ENCODE results near the gene EZH1.
A peak's percentile ranks its signal among the peaks of the same experiment; 100 is the strongest.
"Not testable (repeated sequence)": the region's sequence is repeated elsewhere in the genome, so short reads cannot be mapped to it uniquely, and the experiment has no call there.

The EZH1 gene

DNA sequence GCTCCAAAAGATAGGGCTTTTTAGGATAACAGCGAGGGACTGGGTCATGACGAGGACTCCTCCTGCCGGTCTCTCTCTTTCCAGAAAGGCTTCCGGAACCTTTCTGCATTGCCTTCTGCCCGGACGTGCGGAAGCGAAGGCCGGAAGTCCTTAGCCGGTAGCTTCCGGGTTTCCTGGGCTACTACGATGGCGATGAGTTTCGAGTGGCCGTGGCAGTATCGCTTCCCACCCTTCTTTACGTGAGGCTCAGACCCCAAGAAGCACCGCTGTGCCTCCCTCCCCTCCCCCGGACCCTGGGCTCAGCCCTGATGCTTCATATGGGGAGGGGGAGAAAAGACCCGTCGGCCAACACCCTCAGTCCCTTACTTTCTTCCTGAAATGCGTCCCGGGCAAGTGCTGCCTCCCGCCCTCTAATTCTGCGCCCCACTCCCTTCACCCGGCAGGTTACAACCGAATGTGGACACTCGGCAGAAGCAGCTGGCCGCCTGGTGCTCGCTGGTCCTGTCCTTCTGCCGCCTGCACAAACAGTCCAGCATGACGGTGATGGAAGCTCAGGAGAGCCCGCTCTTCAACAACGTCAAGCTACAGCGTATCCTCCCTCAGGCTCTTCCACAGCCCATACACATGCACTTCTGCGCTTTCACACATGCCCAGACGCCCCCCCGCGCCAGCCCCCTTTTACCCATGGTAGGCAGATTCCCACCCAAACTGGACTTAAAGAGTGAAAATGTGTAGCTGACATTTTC lies 28.6 kb upstream of the EZH1 start, which contains the start of gene VPS25:
Gene VPS25, plus strand, starts transcription at position 160 of the 746 bp plus-strand sequence. Its CDS starts 27 bp downstream, at position 187.
- H3K79me2 ChIP-seq (ENCODE audit: insufficient read depth, low read depth), result peaks cover 4% of the 10 kb centered on the region; the same call in 1 of the 2 replicates
- no peaks in the 10 kb centered on the region for H4K20me1 ChIP-seq (ENCODE audit: insufficient read depth)
- H3K4me2 ChIP-seq, result peak within 1 kb of the TSS; percentile 89
- no peaks in the 10 kb centered on the region for H3K27me3 ChIP-seq (ENCODE audit: insufficient read depth, low read depth)
- peak within 1 kb of the TSS; percentile 75 for H3K9ac ChIP-seq
- TF ChIP-seq, protein P1, sequence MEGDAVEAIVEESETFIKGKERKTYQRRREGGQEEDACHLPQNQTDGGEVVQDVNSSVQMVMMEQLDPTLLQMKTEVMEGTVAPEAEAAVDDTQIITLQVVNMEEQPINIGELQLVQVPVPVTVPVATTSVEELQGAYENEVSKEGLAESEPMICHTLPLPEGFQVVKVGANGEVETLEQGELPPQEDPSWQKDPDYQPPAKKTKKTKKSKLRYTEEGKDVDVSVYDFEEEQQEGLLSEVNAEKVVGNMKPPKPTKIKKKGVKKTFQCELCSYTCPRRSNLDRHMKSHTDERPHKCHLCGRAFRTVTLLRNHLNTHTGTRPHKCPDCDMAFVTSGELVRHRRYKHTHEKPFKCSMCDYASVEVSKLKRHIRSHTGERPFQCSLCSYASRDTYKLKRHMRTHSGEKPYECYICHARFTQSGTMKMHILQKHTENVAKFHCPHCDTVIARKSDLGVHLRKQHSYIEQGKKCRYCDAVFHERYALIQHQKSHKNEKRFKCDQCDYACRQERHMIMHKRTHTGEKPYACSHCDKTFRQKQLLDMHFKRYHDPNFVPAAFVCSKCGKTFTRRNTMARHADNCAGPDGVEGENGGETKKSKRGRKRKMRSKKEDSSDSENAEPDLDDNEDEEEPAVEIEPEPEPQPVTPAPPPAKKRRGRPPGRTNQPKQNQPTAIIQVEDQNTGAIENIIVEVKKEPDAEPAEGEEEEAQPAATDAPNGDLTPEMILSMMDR (conservative IDR thresholded peaks at IDR 0.05; ENCODE audit: low read depth, low read length), result no peak
- no peak within 1 kb of the TSS for H3K4me3 ChIP-seq (IDR thresholded peaks at IDR 0.05; ENCODE audit: insufficient read depth, low read depth, low read length)
- peaks cover 30% of the 10 kb centered on the region for H3K4me1 ChIP-seq (ENCODE audit: low read depth, poor library complexity, severe bottlenecking)
- H2AFZ ChIP-seq (ENCODE audit: low read depth), result peak within 1 kb of the TSS; percentile 64
- H3K36me3 ChIP-seq (ENCODE audit: insufficient read depth), result no peaks in the 10 kb centered on the region; the same call in 1 of the 2 replicates
- peak within 1 kb of the TSS; percentile 48 for H3K27ac ChIP-seq

DNA sequence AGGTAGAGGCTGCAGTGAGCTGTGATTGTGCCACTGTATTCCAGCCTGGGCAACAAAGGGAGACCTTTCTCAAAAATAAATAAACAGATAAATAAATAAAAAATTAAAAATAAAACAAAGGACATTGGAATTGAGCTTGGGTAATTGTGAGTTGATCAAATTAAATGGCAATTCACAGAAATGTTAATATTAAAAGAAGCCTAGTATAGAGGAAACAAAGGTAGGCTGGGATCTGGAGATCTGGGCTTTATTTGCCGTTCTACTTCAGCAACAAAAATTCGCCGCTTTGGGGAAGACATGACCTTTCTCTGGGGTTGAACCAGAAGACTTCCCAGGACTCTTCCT lies 28.1 kb upstream of the EZH1 start:
- Histone ChIP-seq H3K36me3 (ENCODE audit: insufficient read depth) (no peaks in the 10 kb centered on the region; the same call in 1 of the 2 replicates), H4K20me1 (ENCODE audit: insufficient read depth) (no peaks in the 10 kb centered on the region), H3K27ac (peak overlapping the region; percentile 48), H3K4me1 (ENCODE audit: low read depth, poor library complexity, severe bottlenecking) (peaks cover 30% of the 10 kb centered on the region), H3K79me2 (ENCODE audit: insufficient read depth, low read depth) (peaks cover 4% of the 10 kb centered on the region; the same call in 1 of the 2 replicates), H3K4me3 (IDR thresholded peaks at IDR 0.05; ENCODE audit: insufficient read depth, low read depth, low read length) (no peak overlapping the region), H2AFZ (ENCODE audit: low read depth) (peak overlapping the region; percentile 64), H3K27me3 (ENCODE audit: insufficient read depth, low read depth) (no peaks in the 10 kb centered on the region), H3K9ac (peak overlapping the region; percentile 75), H3K4me2 (peak overlapping the region; percentile 89)
- TF ChIP-seq, protein P1 (conservative IDR thresholded peaks at IDR 0.05; ENCODE audit: low read depth, low read length), result no peak

DNA sequence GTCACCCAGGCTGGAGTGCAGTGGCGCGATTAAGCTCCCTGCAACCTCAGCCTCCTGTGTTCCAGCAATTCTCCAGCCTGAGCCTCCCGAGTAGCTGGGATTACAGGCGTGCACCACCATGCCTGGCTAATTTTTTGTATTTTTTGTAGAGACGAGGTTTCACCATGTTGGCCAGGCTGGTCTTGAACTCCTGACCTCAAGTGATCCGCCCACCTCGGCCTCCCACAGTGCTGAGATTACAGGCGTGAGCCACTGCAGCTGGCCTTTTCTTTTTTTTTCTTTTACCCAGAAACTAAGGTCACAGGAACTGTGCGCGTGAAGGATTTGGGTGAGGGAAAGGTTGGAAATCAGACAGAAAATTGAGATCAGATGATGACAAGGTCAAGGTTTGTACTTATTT lies 25.1 kb upstream of the EZH1 start:
- not testable (repeated sequence) for H3K4me3 ChIP-seq (IDR thresholded peaks at IDR 0.05; ENCODE audit: insufficient read depth, low read depth, low read length); H4K20me1 ChIP-seq (ENCODE audit: insufficient read depth); H3K27me3 ChIP-seq (ENCODE audit: insufficient read depth, low read depth); H3K27ac ChIP-seq; H2AFZ ChIP-seq (ENCODE audit: low read depth); H3K4me2 ChIP-seq; H3K79me2 ChIP-seq (ENCODE audit: insufficient read depth, low read depth); H3K9ac ChIP-seq; H3K36me3 ChIP-seq (ENCODE audit: insufficient read depth)
- peaks cover 18% of the 10 kb centered on the region for H3K4me1 ChIP-seq (ENCODE audit: low read depth, poor library complexity, severe bottlenecking)

DNA sequence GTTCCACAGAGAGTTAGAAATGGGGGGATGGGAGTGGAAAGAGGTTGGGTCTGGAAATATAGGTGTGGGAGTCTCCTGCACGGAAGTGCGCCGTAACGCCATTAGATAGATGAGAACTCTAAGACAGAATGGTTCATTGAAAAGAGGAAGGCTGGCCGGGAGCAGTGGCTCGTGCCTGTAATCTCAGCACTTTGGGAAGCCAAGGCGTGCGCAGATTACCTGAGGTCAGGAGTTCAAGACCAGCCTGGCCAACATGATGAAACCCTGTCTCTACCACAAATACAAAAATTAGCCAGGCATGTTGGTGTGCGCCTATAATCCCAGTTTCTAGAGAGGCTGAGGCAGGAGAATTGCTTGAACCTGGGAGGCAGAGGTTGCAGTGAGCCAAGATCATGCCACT lies 23.2 kb upstream of the EZH1 start:
- H4K20me1 ChIP-seq (ENCODE audit: insufficient read depth); H3K79me2 ChIP-seq (ENCODE audit: insufficient read depth, low read depth); H3K27ac ChIP-seq; H3K27me3 ChIP-seq (ENCODE audit: insufficient read depth, low read depth); H3K9ac ChIP-seq; H3K36me3 ChIP-seq (ENCODE audit: insufficient read depth); H2AFZ ChIP-seq (ENCODE audit: low read depth); H3K4me3 ChIP-seq (IDR thresholded peaks at IDR 0.05; ENCODE audit: insufficient read depth, low read depth, low read length); H3K4me2 ChIP-seq: not testable (repeated sequence)
- peaks cover 15% of the 10 kb centered on the region for H3K4me1 ChIP-seq (ENCODE audit: low read depth, poor library complexity, severe bottlenecking)

DNA sequence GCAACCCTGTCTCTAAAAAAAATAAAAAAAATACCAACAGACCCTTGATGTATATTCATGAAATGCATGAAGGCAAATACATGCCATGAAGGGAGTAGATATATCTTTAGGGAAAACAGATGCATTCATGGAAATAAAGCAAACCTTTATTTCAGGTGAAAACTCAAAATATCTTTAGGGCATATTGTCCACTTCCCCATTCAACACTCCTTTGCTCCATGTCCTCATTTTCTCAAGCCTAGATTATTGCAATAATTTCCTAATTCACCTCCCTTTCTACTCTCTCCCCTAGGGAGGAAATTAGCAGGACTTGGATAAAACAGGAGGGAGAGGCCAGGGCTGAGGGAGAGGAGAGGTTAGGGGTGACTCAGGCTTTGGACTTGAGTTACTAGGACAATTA lies 22.7 kb upstream of the EZH1 start:
- no peaks in the 10 kb centered on the region for H3K79me2 ChIP-seq (ENCODE audit: insufficient read depth, low read depth)
- TF ChIP-seq, protein P1 (conservative IDR thresholded peaks at IDR 0.05; ENCODE audit: low read depth, low read length), result no peak
- no peaks in the 10 kb centered on the region for H3K27me3 ChIP-seq (ENCODE audit: insufficient read depth, low read depth)
- no peak overlapping the region for H3K4me2 ChIP-seq
- no peaks in the 10 kb centered on the region for H3K36me3 ChIP-seq (ENCODE audit: insufficient read depth)
- no peaks in the 10 kb centered on the region for H4K20me1 ChIP-seq (ENCODE audit: insufficient read depth)
- no peak overlapping the region for H3K9ac ChIP-seq
- H2AFZ ChIP-seq (ENCODE audit: low read depth), result no peak overlapping the region
- no peak overlapping the region for H3K27ac ChIP-seq
- H3K4me3 ChIP-seq (IDR thresholded peaks at IDR 0.05; ENCODE audit: insufficient read depth, low read depth, low read length), result no peak overlapping the region
- peaks cover 17% of the 10 kb centered on the region for H3K4me1 ChIP-seq (ENCODE audit: low read depth, poor library complexity, severe bottlenecking)
